HG02840 (cell line): ENCODE results near the gene MGAT3.
A peak's percentile ranks its signal among the peaks of the same experiment; 100 is the strongest.

Experiments
- ATAC-seq: cut with Tn5 transposase; IDR thresholded peaks from one replicate; pipeline ENCODE4 v1.9.1; 2021; ENCODE audit warnings: mild to moderate bottlenecking, moderate library complexity, moderate number of reproducible peaks; ENCODE audit not compliant: unreplicated experiment, low FRiP score

MGAT3 gene

GRCh38 chr22:39427751-39428596 is 28.8 kb upstream of the MGAT3 start:
- ATAC-seq: no peak

DNA sequence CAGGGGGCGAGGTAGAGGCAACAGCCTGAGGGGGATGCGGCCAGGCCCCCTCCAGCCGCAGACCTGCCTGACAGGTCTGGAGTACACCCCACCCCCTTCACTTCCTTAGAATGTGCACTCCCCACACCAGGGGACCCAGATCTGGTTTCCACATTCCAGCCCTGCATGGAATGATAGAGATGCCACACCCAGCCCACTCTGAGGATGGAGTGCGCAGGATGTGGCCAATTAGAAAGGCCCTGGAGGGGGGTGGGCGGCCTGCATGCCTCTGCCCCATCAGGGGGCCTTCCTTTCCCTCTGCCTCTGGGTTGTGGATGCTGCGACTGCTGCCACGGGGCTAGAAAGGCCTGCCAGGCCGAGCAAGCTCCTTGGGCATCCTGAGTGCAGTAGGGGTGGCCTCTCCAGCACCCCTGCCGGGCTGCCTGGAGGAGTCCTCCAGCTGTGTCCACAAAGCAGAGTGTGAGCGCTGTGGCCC is 28.2 kb upstream of the MGAT3 start:
- ATAC-seq: no peak

- no peak for ATAC-seq
Observed at GRCh38 chr22:39429186-39429585, 27.6 kb upstream of the MGAT3 start.

GRCh38 chr22:39429916-39430575 is 26.8 kb upstream of the MGAT3 start:
- no peak for ATAC-seq

- no peak for ATAC-seq
Observed at GRCh38 chr22:39430576-39431150, 26.1 kb upstream of the MGAT3 start.

DNA sequence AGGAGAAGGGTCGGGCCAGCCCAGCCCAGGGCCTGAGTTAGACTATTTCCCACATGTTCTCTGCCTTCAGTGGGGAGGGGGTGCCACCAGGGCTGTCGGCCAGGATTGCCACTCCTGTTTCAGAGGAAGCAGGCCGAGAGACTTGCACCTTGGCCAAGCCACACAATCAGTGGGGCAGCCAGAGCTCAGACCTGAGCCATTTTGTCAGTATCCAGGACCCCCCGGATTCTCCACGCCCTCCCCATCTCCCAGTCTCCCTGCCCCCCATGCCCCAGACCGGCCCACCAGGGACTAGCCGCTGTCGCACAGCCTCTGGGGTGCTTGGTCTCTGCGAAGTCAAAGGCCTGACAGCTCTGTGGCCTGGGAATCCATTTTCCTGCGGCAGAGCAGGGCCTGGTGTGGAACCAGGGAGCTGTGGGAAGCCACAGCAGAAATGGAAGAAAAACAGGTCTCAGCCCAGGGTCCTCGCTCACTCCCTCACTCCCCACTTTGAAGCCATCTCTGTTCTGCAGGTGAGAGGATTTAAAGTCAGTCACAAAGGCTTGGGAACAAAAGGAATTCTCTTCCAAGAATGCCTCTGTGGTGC is 25.5 kb upstream of the MGAT3 start:
- no peak for ATAC-seq

GRCh38 chr22:39431821-39432251 is 25.0 kb upstream of the MGAT3 start:
- no peak for ATAC-seq

GRCh38 chr22:39432361-39432811 is 24.4 kb upstream of the MGAT3 start:
- ATAC-seq: no peak

DNA sequence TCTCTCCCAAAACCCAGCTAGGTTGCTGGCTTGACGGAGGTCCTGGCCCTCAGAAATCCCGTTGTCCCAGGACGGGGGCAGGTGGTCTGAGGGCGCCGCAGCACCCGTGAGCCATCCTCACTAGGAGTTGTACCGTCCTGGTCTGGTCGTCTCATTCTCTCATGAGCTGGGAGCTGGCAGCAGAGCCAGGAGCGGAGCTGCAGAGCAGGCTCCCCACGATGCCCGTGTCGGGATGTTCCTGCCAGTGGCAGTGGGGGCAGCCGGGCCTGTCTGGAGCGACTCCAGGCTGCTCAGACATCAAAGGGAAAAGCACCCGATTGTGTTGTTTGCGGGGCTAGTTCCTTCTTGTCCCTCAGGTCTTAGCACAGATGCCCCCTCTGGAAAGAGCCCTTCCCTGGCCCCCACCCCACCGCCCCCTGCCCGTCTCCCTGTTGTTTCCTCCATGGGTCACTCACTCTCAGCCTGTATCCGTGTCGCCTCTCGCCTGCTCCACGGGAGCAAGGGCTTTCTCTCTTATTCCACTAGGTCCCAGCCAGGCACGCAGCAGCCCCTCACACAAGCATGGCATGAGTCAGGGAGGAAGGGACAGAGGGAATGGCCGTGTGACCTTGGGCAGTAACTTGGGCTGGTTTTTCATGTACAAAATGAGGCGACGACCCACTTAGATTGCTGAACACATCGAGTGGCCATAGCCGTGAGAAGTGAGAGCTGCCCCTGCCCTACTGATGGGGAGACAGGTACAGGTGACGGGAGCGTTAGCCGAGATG is 23.2 kb upstream of the MGAT3 start:
- ATAC-seq: no peak

DNA sequence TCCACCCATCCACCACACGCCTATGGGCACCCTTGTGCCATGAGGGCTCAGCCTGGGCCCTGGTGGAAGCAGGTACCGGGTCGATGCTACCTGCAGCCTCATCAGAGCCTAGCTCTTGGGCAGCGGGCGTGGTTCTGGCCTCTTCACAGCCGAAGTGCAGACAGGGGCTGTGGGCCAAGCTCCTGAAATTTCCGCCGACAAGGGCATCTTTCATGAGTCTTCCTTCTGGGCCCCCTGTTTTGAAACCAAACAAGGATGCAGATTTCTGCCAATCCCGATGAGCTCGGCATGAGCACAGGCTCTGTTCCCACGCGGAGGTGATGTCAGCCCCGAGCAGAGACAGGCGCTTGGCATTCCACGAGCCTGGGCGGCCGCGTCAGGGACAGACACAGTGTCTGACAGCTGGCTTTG is 22.6 kb upstream of the MGAT3 start:
- ATAC-seq: no peak

GRCh38 chr22:39434721-39435120 is 22.1 kb upstream of the MGAT3 start:
- no peak for ATAC-seq

DNA sequence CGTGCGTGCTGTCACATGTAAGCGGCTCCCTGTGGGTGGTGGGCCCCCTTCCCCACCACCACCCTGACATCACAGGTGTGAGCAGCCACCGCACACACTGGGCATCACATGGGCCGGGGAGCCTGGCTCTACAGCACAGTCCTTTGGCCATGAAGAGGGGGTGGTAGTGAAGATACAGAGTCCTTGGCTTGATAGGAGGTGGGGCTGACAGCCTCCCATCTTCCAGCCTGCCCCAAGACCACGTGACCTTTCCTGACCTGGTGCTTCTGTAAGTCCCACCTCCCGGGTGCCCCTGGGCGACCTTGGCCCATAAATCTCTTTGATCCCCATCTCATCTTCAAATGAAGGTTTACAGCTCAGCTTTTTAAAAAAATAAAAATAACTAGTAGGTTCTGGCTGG is 21.2 kb upstream of the MGAT3 start:
- no peak for ATAC-seq

DNA sequence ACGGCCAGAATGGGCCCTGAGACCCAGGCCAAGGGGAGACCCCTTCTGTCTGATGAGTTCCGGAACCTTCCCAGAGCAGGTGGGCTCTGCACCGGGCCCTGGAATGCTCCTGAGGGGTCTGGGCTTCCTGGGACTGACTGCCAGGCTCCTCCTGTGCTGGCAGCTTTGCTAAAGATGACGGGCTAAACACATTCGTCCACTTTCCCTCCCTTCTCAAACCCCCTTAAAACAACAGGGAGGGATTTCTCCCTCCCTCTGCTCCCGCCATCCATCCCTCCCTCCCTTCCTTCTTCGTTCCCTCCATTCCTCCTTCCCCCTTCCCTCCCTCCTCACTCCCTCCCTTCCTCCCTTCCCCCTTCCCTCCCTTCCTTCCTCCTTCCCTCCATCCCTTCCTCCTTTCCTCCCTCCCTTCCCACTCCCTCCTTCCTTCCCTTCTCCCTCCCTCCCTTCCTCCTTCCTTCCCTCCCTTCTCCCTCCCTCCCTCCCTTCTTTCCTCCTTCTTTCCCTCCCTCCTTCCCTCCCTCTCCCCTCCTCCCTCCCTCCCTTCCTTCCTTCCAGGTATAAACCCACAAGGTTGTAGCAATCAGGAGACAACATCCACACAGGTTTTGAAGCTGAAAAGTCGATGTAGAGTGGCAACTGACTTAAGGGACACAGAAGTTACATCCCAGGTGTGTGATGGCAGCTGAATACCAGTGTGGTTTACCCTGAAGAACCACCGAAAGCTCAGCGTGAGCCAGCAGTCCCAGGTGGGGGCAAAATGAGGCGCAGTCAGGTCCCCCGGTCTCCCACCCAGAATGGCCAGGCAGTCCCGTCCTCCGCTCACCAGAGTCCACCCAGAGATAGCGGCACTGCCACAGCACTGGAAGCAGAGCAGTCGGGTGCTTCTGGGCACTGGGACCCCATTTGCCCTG is 18.8 kb upstream of the MGAT3 start:
- ATAC-seq: no peak

DNA sequence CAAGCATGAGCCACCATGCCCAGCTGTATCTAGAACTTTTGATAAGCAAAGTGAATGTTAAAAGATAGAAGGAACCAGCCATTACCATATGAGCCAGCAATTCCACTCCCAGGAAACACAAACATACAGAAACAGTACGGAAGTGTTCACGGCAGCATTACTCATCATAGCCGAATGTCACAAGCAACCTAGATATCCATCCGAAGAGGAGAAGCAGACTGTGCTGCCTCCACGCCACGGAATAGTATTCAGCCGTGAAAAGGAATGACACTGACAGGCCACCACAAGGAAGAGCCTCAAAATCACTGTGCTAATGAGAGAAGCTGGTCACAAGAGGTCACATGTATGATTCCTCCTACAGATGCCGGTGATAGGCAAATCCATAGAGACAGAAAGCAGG is 17.6 kb upstream of the MGAT3 start:
- ATAC-seq: no peak

DNA sequence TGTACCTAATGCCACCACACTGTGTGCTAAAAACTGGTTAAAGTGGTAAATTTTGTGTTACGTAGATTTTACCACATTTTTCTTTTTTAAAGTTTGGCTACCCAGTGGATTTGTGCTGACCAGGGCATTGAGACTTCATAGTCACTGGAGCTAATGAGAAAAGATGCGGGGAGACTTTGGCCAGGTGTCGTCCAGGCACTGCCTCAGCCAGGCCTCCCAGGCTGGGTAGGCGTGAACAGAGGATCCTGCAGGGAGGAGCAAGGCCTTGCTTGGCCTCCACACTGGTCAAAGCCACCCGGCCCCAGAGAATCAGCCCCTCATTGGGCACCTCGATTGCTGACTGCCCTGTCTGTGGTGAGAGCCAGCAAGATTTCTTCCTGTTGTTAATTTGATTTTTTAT is 13.4 kb upstream of the MGAT3 start:
- no peak for ATAC-seq

GRCh38 chr22:39444247-39444800 is 12.5 kb upstream of the MGAT3 start:
- no peak for ATAC-seq

DNA sequence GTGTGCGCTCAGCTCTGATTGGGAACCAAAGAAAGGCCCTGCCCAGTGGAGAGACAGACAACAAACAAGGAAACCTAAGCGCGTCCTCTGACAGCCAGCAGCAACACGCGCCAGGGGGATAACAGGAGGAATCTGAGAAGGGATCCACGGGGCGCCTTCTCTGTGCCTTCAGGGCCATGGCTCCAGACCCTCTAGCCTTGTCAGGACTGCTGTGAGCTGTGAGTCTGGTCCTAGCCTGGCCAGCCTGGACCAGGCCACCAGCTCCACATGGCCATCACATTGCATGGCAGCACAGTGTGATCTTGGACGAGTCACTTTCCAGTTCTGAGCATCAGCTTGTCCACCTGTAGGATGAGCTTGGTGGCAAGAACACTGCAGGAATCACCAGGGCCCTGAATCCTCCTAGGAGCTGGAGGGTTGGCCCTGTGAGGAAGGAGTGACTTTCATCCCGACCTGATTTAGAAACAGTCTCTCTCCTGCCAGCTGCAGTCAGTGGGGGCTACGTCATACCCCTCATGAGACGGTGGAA is 11.8 kb upstream of the MGAT3 start:
- no peak for ATAC-seq

DNA sequence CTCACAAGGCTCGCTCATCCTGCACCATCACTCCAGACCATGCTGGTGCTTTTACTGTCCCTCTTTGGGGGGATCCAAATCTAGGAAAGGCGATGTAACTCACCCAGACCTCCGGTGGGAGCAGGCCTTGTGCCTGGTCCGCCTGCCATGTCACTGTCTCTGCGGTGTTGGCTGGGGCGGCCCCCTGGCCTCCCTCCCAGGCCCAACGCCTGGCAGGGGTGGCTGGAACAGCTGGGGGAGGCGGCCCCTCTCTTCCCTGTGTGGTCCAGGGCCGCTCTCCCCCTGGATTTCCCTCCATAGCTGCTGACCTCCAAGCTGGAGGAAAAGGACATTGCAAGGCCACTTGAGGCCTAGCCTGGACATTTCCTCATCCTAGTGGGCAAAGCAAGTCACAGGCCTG is 11.1 kb upstream of the MGAT3 start:
- ATAC-seq: no peak

- ATAC-seq: peak; percentile 20
Observed at GRCh38 chr22:39446239-39446721, 10.5 kb upstream of the MGAT3 start.
